Measurements from ENCODE around the gene GFOD1.

Gene GFOD1

DNA sequence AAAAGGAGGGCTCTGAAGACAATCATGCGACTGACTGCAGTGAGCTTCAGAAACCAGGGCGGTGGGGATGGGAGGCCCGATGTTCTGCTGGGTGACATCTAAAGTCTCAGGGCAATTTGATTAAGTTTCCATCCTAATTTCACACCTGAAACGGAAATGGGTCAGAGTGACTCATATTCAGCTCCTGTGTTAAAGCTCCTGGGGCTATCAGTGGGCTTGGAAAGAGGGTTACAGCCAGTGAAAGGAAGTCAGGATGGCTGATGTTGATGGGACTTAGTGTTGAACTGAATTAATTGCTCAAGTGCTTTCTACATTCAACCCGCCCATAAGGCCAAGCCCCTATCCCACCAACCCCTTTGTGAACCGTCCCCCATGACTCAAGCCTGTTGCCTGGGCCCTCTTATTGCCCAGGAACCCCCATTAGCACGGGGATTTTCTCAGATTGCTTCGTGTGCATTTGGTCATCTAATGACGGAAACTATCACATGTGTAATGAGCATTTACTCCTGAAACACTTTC is 112.0 kb downstream of the GFOD1 start:
- Histone ChIP-seq H3K9me3 (ENCODE audit: control insufficient read depth, low read length) (no peaks in the 10 kb centered on the region), H3K9ac (ENCODE audit: low read length) (no peak overlapping the region), H3K4me1 (ENCODE audit: control insufficient read depth, insufficient read depth, low read length) (no peaks in the 10 kb centered on the region), H3K27me3 (replicated peaks; ENCODE audit: control insufficient read depth, insufficient read depth, low read length) (no peaks in the 10 kb centered on the region), H3K36me3 (ENCODE audit: control insufficient read depth, insufficient read depth, low read length, severe bottlenecking) (no peaks in the 10 kb centered on the region), H3K4me3 (ENCODE audit: low read length) (no peak overlapping the region)
- DNase-seq (ENCODE audit: low read depth): no peak

DNA sequence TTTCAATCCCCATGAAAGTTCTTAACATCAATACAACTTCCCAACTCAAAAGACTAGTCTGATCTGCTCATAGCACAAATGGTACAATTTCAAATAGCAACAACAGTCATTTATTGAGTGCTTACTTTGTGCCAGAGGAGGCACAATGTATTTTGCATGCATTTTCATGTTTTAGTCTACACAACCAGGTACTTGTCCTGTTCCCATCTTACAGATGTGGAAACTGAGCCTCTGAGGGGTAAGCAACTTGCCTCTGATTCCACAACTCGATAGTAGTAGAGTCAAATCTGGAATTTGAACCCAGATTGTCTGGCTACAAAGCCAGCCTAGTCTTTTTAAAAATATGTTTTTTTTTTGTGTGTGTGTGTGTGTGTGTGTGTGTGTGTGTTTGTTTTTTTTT is 113.5 kb downstream of the GFOD1 start:
- no peaks in the 10 kb centered on the region for H3K4me1 ChIP-seq (ENCODE audit: control insufficient read depth, insufficient read depth, low read length)
- DNase-seq (ENCODE audit: low read depth): no peak

DNA sequence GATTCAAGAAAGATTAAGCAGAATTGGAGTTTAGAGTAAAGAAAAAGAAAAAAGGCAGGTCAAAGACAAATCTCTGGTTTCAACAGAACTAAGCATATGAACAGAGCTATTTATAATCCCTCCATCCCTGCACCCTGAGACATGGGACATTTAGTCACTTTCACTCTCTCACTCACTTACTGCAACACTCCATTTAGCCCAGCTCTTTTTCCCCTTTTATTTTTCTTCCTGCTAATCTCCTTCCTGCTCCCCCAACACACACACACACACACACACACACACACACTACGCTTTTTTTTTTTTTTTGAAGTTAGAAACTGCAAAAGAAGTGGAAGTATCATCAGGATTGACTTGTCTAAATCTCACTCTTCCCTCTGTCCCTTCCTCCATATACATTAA is 113.9 kb downstream of the GFOD1 start:
- DNase-seq (ENCODE audit: low read depth): no peak
- Histone ChIP-seq H3K27me3 (replicated peaks; ENCODE audit: control insufficient read depth, insufficient read depth, low read length) (no peaks in the 10 kb centered on the region), H3K9ac (ENCODE audit: low read length) (no peak overlapping the region), H3K4me3 (ENCODE audit: low read length) (no peak overlapping the region), H3K36me3 (ENCODE audit: control insufficient read depth, insufficient read depth, low read length, severe bottlenecking) (no peaks in the 10 kb centered on the region), H3K4me1 (ENCODE audit: control insufficient read depth, insufficient read depth, low read length) (no peaks in the 10 kb centered on the region), H3K9me3 (ENCODE audit: control insufficient read depth, low read length) (no peaks in the 10 kb centered on the region)

More for the DNA sequence above, 113.5 kb downstream of the GFOD1 start:
- no peak overlapping the region for H3K9ac ChIP-seq (ENCODE audit: low read length)
- no peaks in the 10 kb centered on the region for H3K36me3 ChIP-seq (ENCODE audit: control insufficient read depth, insufficient read depth, low read length, severe bottlenecking)
- H3K27me3 ChIP-seq (replicated peaks; ENCODE audit: control insufficient read depth, insufficient read depth, low read length): no peaks in the 10 kb centered on the region
- H3K4me3 ChIP-seq (ENCODE audit: low read length): no peak overlapping the region
- H3K9me3 ChIP-seq (ENCODE audit: control insufficient read depth, low read length): no peaks in the 10 kb centered on the region

DNA sequence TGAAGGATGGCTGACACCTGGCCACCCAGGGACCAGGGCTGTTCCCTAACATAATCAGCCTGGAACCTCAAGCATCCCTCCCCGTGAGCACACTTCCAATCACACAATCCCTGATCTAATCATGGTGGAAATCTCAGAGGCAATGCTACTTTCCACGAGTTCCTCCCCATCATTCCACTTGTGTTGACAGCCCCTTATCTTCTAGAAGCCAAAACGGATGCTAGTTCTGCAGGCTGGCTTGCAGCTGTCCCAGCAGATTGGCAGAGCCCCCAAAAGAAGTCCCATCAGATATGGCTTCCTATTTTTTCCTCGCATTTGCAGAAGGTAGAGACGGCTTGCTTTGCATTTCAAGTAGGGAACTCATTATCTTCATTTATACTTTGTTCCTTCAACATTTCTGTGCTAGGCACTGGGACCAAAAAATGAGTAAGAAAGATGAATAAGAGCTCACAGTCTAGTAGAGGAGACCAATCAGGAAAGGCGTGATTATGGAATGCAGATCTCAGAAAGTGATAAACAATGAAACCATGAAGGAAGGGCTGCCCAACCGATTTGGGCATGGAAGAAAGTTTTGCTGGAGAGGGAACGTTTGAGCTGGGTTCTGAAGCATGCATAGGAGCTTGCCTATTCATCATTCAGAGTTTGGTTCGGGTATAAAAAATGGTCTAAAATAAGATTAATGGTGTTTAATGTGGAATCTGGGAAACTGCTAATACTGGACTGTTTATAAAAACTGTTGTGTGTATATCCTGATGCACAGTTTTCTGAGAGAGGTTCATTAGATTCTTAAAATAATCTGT is 114.5 kb downstream of the GFOD1 start:
- H3K9me3 ChIP-seq (ENCODE audit: control insufficient read depth, low read length): no peaks in the 10 kb centered on the region
- H3K4me1 ChIP-seq (ENCODE audit: control insufficient read depth, insufficient read depth, low read length): no peaks in the 10 kb centered on the region
- H3K9ac ChIP-seq (ENCODE audit: low read length): no peak overlapping the region
- H3K36me3 ChIP-seq (ENCODE audit: control insufficient read depth, insufficient read depth, low read length, severe bottlenecking): no peaks in the 10 kb centered on the region
- H3K27me3 ChIP-seq (replicated peaks; ENCODE audit: control insufficient read depth, insufficient read depth, low read length): no peaks in the 10 kb centered on the region
- no peak for DNase-seq (ENCODE audit: low read depth)
- no peak overlapping the region for H3K4me3 ChIP-seq (ENCODE audit: low read length)

DNA sequence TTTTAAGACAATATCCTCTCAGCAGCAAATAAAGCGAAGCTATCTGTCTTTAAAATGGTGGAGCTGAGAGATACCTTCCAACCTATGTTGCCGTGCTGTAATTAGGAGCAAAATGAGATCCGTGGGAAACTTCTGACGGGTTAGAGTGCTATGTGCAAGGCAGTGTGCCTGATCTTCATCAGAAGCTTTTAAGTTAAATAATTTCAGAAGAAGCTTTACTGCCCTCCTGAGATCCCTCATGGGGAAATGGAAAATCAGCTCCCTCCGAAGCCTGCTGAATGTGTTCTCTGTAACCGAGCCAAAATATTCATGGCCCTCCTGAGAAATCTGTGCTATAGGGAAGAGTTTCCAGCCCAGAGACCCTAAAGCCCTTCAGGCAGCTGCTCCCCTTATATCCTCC is 115.3 kb downstream of the GFOD1 start:
- no peak for DNase-seq (ENCODE audit: low read depth)
- Histone ChIP-seq H3K27me3 (replicated peaks; ENCODE audit: control insufficient read depth, insufficient read depth, low read length) (no peaks in the 10 kb centered on the region), H3K4me1 (ENCODE audit: control insufficient read depth, insufficient read depth, low read length) (no peaks in the 10 kb centered on the region), H3K36me3 (ENCODE audit: control insufficient read depth, insufficient read depth, low read length, severe bottlenecking) (no peaks in the 10 kb centered on the region), H3K4me3 (ENCODE audit: low read length) (no peak overlapping the region), H3K9ac (ENCODE audit: low read length) (no peak overlapping the region), H3K9me3 (ENCODE audit: control insufficient read depth, low read length) (no peaks in the 10 kb centered on the region)

DNA sequence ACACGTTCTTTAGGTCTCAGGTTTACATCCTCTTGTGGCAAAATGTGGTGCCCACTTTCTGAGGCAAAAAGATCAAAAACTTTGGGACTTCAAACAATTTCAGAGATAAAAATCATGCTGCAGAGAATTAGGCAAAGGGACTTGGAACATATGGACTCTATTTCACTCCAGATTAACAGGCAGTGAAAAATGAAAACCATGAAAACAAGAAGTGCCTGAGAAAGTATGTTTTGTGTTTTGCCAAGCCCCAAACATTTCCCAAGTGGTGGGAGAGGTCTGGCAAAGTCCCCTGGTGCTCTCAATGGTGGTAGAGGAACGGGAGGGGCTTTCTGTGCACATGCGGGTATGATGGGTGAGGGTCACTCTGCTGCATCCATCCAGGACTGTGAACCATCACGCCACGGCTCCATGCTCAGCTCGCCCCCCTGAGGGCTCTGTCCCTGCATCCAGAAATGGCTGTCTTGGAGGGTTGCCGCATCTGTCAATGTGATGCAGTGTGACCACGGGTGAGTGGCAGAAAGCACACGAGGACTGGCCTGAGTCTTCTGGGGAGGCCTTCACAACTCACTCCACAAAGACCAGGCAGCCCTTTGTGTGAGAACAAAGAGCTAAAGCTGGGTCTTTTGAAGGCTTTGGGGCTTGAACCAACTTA is 115.9 kb downstream of the GFOD1 start:
- Histone ChIP-seq H3K36me3 (ENCODE audit: control insufficient read depth, insufficient read depth, low read length, severe bottlenecking) (no peaks in the 10 kb centered on the region), H3K4me3 (ENCODE audit: low read length) (no peak overlapping the region), H3K27me3 (replicated peaks; ENCODE audit: control insufficient read depth, insufficient read depth, low read length) (no peaks in the 10 kb centered on the region), H3K4me1 (ENCODE audit: control insufficient read depth, insufficient read depth, low read length) (no peaks in the 10 kb centered on the region), H3K9ac (ENCODE audit: low read length) (no peak overlapping the region), H3K9me3 (ENCODE audit: control insufficient read depth, low read length) (no peaks in the 10 kb centered on the region)
- DNase-seq (ENCODE audit: low read depth): peak; percentile 47

DNA sequence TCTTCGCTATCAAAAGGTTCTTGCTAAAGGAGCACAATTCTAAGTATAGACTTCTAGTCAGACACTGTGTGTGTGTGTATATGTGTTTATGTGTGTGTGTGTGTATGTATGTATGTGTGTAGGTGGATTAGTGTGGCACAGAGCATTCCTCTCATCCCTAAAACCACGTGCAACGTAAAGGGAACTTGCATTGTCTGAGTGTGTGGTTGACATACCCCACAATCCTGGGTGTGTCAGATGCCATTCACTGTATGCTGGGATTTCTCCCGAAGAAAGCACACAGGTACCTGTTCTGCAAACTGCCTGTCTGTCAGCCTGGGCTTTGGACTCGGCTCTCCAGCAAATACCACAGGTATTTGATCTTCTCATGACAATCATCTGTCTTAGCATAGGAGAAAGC is 116.8 kb downstream of the GFOD1 start:
- H3K4me3 ChIP-seq (ENCODE audit: low read length): no peak overlapping the region
- no peaks in the 10 kb centered on the region for H3K4me1 ChIP-seq (ENCODE audit: control insufficient read depth, insufficient read depth, low read length)
- H3K9me3 ChIP-seq (ENCODE audit: control insufficient read depth, low read length): no peaks in the 10 kb centered on the region
- no peak for DNase-seq (ENCODE audit: low read depth)
- H3K36me3 ChIP-seq (ENCODE audit: control insufficient read depth, insufficient read depth, low read length, severe bottlenecking): no peaks in the 10 kb centered on the region
- no peak overlapping the region for H3K9ac ChIP-seq (ENCODE audit: low read length)
- no peaks in the 10 kb centered on the region for H3K27me3 ChIP-seq (replicated peaks; ENCODE audit: control insufficient read depth, insufficient read depth, low read length)

DNA sequence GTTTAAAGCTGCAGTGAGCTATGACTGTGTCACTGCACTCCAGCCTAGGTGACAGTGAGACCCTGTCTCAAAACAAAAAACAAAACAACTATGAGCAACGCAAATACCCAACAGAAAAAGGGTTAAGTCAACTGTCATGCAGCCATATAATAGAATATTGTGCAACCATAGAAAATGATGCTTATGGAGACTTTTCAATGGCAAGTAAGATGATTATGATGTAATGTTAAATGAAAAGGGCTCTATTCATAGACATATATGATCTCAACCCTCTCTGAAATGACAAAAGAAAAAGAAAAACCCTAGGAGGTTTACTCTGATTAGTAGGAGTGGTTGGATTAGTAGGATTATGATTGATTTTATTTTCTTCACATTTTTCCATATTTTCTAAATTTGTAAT is 117.8 kb downstream of the GFOD1 start:
- Histone ChIP-seq H3K36me3 (ENCODE audit: control insufficient read depth, insufficient read depth, low read length, severe bottlenecking) (peaks cover 6% of the 10 kb centered on the region), H3K4me3 (ENCODE audit: low read length) (no peak overlapping the region), H3K9me3 (ENCODE audit: control insufficient read depth, low read length) (no peaks in the 10 kb centered on the region), H3K4me1 (ENCODE audit: control insufficient read depth, insufficient read depth, low read length) (no peaks in the 10 kb centered on the region), H3K9ac (ENCODE audit: low read length) (no peak overlapping the region), H3K27me3 (replicated peaks; ENCODE audit: control insufficient read depth, insufficient read depth, low read length) (no peaks in the 10 kb centered on the region)
- DNase-seq (ENCODE audit: low read depth): no peak

DNA sequence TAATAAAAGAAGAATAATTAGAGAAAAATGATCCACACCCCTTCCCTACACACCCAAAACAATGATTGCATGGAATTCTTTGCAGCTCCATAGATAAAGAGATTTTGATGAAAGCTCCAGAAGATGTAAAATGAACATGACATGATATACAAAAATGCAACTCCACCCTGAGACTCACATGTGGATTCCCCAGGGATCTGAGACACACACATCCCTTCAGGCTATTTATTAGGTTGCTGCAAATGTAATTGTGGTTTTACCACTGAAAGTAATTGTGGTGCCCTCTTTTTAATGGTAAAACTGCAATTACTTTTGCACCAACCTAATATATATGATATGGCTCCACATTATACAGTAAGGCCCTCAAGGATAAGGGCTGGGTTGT is 118.7 kb downstream of the GFOD1 start:
- peak; percentile 16 for DNase-seq (ENCODE audit: low read depth)
- H3K36me3 ChIP-seq (ENCODE audit: control insufficient read depth, insufficient read depth, low read length, severe bottlenecking): peaks cover 7% of the 10 kb centered on the region
- H3K27me3 ChIP-seq (replicated peaks; ENCODE audit: control insufficient read depth, insufficient read depth, low read length): no peaks in the 10 kb centered on the region
- no peak overlapping the region for H3K4me3 ChIP-seq (ENCODE audit: low read length)
- H3K9me3 ChIP-seq (ENCODE audit: control insufficient read depth, low read length): no peaks in the 10 kb centered on the region
- no peaks in the 10 kb centered on the region for H3K4me1 ChIP-seq (ENCODE audit: control insufficient read depth, insufficient read depth, low read length)
- no peak overlapping the region for H3K9ac ChIP-seq (ENCODE audit: low read length)

DNA sequence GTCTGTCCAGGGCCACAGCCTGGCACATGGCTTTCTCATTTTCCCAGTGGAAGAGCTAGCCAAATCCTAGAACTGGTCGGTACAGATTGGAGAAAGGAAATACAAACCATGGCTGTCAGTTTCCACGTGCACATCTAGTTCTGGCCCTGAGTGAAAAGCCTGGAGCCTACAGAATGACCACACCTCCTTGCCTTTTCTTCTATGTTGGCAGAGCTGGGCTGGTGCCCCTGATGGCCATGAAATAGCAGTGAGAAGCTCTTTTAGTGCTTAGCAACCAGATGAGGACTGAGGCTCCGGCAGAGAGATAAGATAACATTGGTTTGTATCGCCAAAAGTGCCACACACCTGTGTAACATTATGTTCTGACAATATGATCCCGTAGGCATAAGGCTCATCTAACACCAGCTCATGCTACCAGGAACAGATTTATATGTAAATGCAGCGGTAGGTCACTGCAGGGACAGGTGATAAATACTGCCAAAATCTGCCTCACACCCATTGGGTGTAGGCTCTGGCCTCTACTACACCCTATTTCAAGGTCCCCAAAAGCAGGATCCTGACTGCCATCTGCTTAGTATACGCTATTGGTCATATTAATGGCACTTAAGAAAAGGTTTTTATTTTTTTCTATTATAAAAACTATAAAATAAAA is 119.2 kb downstream of the GFOD1 start:
- DNase-seq (ENCODE audit: low read depth): no peak
- Histone ChIP-seq H3K9ac (ENCODE audit: low read length) (no peak overlapping the region), H3K4me3 (ENCODE audit: low read length) (no peak overlapping the region), H3K27me3 (replicated peaks; ENCODE audit: control insufficient read depth, insufficient read depth, low read length) (no peaks in the 10 kb centered on the region), H3K36me3 (ENCODE audit: control insufficient read depth, insufficient read depth, low read length, severe bottlenecking) (peaks cover 7% of the 10 kb centered on the region), H3K9me3 (ENCODE audit: control insufficient read depth, low read length) (no peaks in the 10 kb centered on the region), H3K4me1 (ENCODE audit: control insufficient read depth, insufficient read depth, low read length) (no peaks in the 10 kb centered on the region)

DNA sequence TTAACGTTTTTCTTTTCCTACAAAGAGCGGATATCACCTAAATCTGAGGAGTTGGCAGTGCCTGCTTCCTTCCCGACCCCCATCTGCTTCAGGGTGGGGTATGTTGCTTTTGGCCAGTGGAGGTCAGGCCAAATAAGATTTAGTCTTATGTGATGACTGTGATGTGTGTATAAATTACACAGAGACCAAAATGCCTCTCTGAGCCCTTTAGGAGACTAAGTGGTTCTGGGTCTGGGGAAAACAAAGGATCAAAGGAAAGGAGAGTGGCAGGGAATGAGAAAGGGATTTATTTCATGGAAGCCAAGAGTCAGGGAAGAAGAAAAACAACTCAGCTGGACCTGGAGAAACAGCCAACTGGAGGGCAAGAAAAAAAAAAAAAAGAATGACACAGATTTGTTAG is 120.0 kb downstream of the GFOD1 start:
- H3K9me3 ChIP-seq (ENCODE audit: control insufficient read depth, low read length): no peaks in the 10 kb centered on the region
- no peak overlapping the region for H3K4me3 ChIP-seq (ENCODE audit: low read length)
- H3K4me1 ChIP-seq (ENCODE audit: control insufficient read depth, insufficient read depth, low read length): no peaks in the 10 kb centered on the region
- DNase-seq (ENCODE audit: low read depth): no peak
- H3K27me3 ChIP-seq (replicated peaks; ENCODE audit: control insufficient read depth, insufficient read depth, low read length): no peaks in the 10 kb centered on the region
- H3K36me3 ChIP-seq (ENCODE audit: control insufficient read depth, insufficient read depth, low read length, severe bottlenecking): peaks cover 7% of the 10 kb centered on the region
- no peak overlapping the region for H3K9ac ChIP-seq (ENCODE audit: low read length)
